Endothelial cell of umbilical vein (primary cell): ENCODE measurements around the gene SYNGR3. TPM values are rescaled to one million over a fixed set of nuclear protein-coding genes. Genes with fewer than 3 reads are reported as not detected.
A peak's percentile ranks its signal among the peaks of the same experiment; 100 is the strongest.

Source experiments
- BruUV-seq: library from RNA; stranded (reverse); fragments of 400-500 nt; replicated peaks from 2 replicates; lab custom pipeline; 2021; lab: Mats Ljungman, UMichigan
- CTCF ChIA-PET: fragments of 300-600, 350-600 bp; sonication (Branson Sonifier 250); formaldehyde crosslinking; loops from one replicate; lab custom pipeline; 2021; ENCODE audit warnings: antibody characterized with exemption, inconsistent platforms; lab: Charles Lee
- POLR2A ChIA-PET: fragments of 300-600, 350-600 bp; sonication (Branson Sonifier 250); formaldehyde crosslinking; loops from one replicate; lab custom pipeline; 2021; ENCODE audit warnings: antibody characterized with exemption, inconsistent platforms; lab: Charles Lee
- DNase-seq: peaks from one replicate; pipeline ENCODE4 v3.0.0-alpha.2; 2011; ENCODE audit warnings: low read depth, low spot score
- FAIRE-seq: peaks from 2 replicates; lab custom pipeline; 2011; peaks lifted over from hg19 to GRCh38; lab: Jason Lieb, UNC
- H2AFZ ChIP-seq: 2 replicates; pipeline ENCODE4 v1.6.0; 2012; ENCODE audit warnings: low read depth, low read length, control low read depth, inconsistent platforms
- H3K27ac ChIP-seq: 2 replicates; pipeline ENCODE4 v1.5.1; 2011; ENCODE audit warnings: low read depth, mild to moderate bottlenecking, control low read depth, low read length, moderate library complexity; ENCODE audit not compliant: insufficient read depth
- H3K27me3 ChIP-seq, 2 experiments: 2 replicates each; pipeline versions ENCODE4 v1.6.0 to v1.6.1; 2011; ENCODE audit warnings: low read length in 2 of 2, mixed read lengths in 1 of 2; ENCODE audit not compliant: control insufficient read depth in 2 of 2, insufficient read depth in 2 of 2
- H3K36me3 ChIP-seq, 2 experiments: 2 replicates in 1 of 2; 3 replicates in 1 of 2; pipeline ENCODE4 v1.5.1; 2011; ENCODE audit warnings: low read length in 2 of 2, mild to moderate bottlenecking in 1 of 2, moderate library complexity in 1 of 2; ENCODE audit not compliant: control insufficient read depth in 2 of 2, insufficient read depth in 2 of 2; ENCODE audit errors: extremely low read depth in 1 of 2
- H3K4me1 ChIP-seq: 3 replicates; pipeline ENCODE4 v1.5.1; 2011; ENCODE audit warnings: mild to moderate bottlenecking, low read length; ENCODE audit not compliant: control insufficient read depth, insufficient read depth; ENCODE audit errors: extremely low read depth
- H3K4me2 ChIP-seq: 2 replicates; pipeline ENCODE4 v1.6.1; 2011; ENCODE audit warnings: low read length, control low read depth, mixed read lengths; ENCODE audit not compliant: insufficient read depth
- H3K4me3 ChIP-seq, 3 experiments: fragments of 200-600 bp in 1 of 3; sonication (generic), shearing (Covaris generic) in 1 of 3; replicated peaks in 1 of 3; 2 replicates each; pipeline ENCODE4 v1.5.1; 2011 to 2016; ENCODE audit warnings: control low read depth in 3 of 3, low read length in 3 of 3, mild to moderate bottlenecking in 2 of 3, inconsistent platforms in 1 of 3, low read depth in 1 of 3, moderate library complexity in 1 of 3; ENCODE audit not compliant: insufficient read depth in 1 of 3
- H3K79me2 ChIP-seq: 2 replicates; pipeline ENCODE4 v1.6.0; 2012; ENCODE audit warnings: low read length, inconsistent platforms; ENCODE audit not compliant: control insufficient read depth, insufficient read depth
- H3K9ac ChIP-seq: replicated peaks from 2 replicates; pipeline ENCODE3; 2011; ENCODE audit warnings: low read length, control low read depth; ENCODE audit not compliant: insufficient read depth; ENCODE audit errors: extremely low read depth
- H3K9me1 ChIP-seq: replicated peaks from 3 replicates; pipeline ENCODE4 v1.6.0; 2011; ENCODE audit warnings: mild to moderate bottlenecking, low read length; ENCODE audit not compliant: control insufficient read depth, insufficient read depth; ENCODE audit errors: extremely low read depth
- H3K9me3 ChIP-seq: replicated peaks from 2 replicates; pipeline ENCODE4 v1.5.1; 2012; ENCODE audit warnings: low read length, inconsistent platforms; ENCODE audit not compliant: control insufficient read depth, insufficient read depth
- H4K20me1 ChIP-seq: replicated peaks from 2 replicates; pipeline ENCODE3; 2011; ENCODE audit warnings: mild to moderate bottlenecking, low read length; ENCODE audit not compliant: control insufficient read depth, insufficient read depth; ENCODE audit errors: extremely low read depth
- CTCF ChIP-seq, 2 donors: IDR thresholded peaks; 1 replicate in 1 of 2; 2 replicates in 1 of 2; pipeline ENCODE4 v1.5.1; 2011; ENCODE audit warnings: low read length in 2 of 2, mild to moderate bottlenecking in 2 of 2, moderate library complexity in 2 of 2, control low read depth in 1 of 2, inconsistent platforms in 1 of 2, low read depth in 1 of 2; ENCODE audit not compliant: insufficient read depth in 1 of 2; ENCODE audit errors: extremely low read depth in 1 of 2
- EZH2 ChIP-seq: IDR thresholded peaks from 2 replicates; pipeline ENCODE4 v1.6.1; 2012; ENCODE audit warnings: borderline replicate concordance, low read depth, mild to moderate bottlenecking, moderate library complexity, low read length, inconsistent platforms; ENCODE audit not compliant: severe bottlenecking
- FOS ChIP-seq: IDR thresholded peaks from 2 replicates; pipeline ENCODE4 v1.6.1; 2011; ENCODE audit warnings: mild to moderate bottlenecking, low read length, moderate library complexity, borderline replicate concordance; ENCODE audit not compliant: insufficient read depth
- GATA2 ChIP-seq: IDR thresholded peaks from 2 replicates; pipeline ENCODE4 v1.7.0; 2011; ENCODE audit warnings: low read depth, mild to moderate bottlenecking, moderate library complexity, mixed read lengths, low read length; ENCODE audit not compliant: insufficient read length, insufficient read depth
- JUN ChIP-seq: IDR thresholded peaks from 2 replicates; pipeline ENCODE4 v1.6.1; 2011; ENCODE audit warnings: borderline replicate concordance, low read depth; ENCODE audit not compliant: insufficient read length, insufficient read depth
- MAX ChIP-seq: IDR thresholded peaks from 2 replicates; pipeline ENCODE4 v1.6.1; 2011; ENCODE audit not compliant: insufficient read depth, insufficient read length
- MYC ChIP-seq: IDR thresholded peaks from one replicate; pipeline ENCODE4 v1.6.1; 2011; ENCODE audit warnings: mild to moderate bottlenecking, low read depth, low read length
- POLR2A ChIP-seq: IDR thresholded peaks from 2 replicates; pipeline ENCODE4 v1.6.1; 2012; ENCODE audit warnings: low read depth, mild to moderate bottlenecking, control low read depth, low read length
- POLR2AphosphoS5 ChIP-seq: IDR thresholded peaks from 2 replicates; pipeline ENCODE4 v1.6.1; 2012; ENCODE audit warnings: low read depth, mild to moderate bottlenecking, control low read depth, low read length, moderate library complexity; ENCODE audit not compliant: insufficient read depth
- dilution Hi-C: fragments of 300-500 bp; cut with MboI; formaldehyde crosslinking; loops from one replicate; pipeline ENCODE4 v1.15.0; 2019; ENCODE audit warnings: low sequenced_read_pairs; ENCODE audit not compliant: extremely low pct_ligation_motif_present
- intact Hi-C: fragments of 100-400 bp; cut with micrococcal nuclease; formaldehyde crosslinking; loops from one replicate; pipeline ENCODE4 v1.10.0; 2022
- polyA plus RNA-seq, 4 experiments: library from polyadenylated mRNA; depleted of rRNA in 3 of 4; stranded (reverse) in 3 of 4; unstranded in 1 of 4; fragments of >200 nt; gene quantifications; 2 replicates each; pipeline versions ENCODE4 v1.2.1 to v1.2.3, GENCODE V29; 2011 to 2012; ENCODE audit warnings: missing spikeins in 1 of 4
- total RNA-seq: library from RNA; stranded (reverse); gene quantifications from 2 replicates; pipeline ENCODE4 v1.2.3, GENCODE V29; 2021

Gene SYNGR3
- total and polyA plus RNA-seq, 2 donors (not counting 3 experiments of a cell fraction or from before 2014, with no cell fraction given): 0.95 to 1.4 TPM

GRCh38 chr16:1964506-1965395 is 25.0 kb upstream of the SYNGR3 start, which contains the start of gene RPS2:
Gene RPS2 (minus strand): TSS chr16:1964826. CDS start chr16:1964625, 201 bp downstream.
- Histone ChIP-seq H3K36me3 (peaks cover 8 to 17% of the 10 kb centered on the region in 2 experiments), H3K4me1 (peaks cover 27% of the 10 kb centered on the region), H3K4me3 (peak within 1 kb of the TSS; percentile 85 to 95 (median 89)), H3K9me3 (no peaks in the 10 kb centered on the region), H3K79me2 (peaks cover 47% of the 10 kb centered on the region), H4K20me1 (no peaks in the 10 kb centered on the region), H3K9me1 (no peaks in the 10 kb centered on the region), H3K27ac (peak within 1 kb of the TSS; percentile 76), H3K9ac (peak within 1 kb of the TSS; percentile 92), H2AFZ (peak within 1 kb of the TSS; percentile 9), H3K27me3 (no peaks in the 10 kb centered on the region), H3K4me2 (peak within 1 kb of the TSS; percentile 95)
- TF ChIP-seq EZH2 (no peak), GATA2 (no peak), POLR2A (peak; percentile 100), CTCF (IDR thresholded peaks at IDR 0.05; ENCODE audit: extremely low read depth in 1 of 2, insufficient read depth in 1 of 2, low read depth in 1 of 2, low read length in 2 of 2) (no peak), JUN (no peak), MAX (peak; percentile 81), POLR2AphosphoS5 (peak; percentile 100), FOS (peak; percentile 10), MYC (peak; percentile 83)
- DNase-seq (peak; percentile 99), FAIRE-seq (peak; percentile 98)
- intact Hi-C loops (loop anchor here (2.0 kb wide), 1 partner anchor 44 kb away; the partner anchor contains the start of gene ZNF598), dilution Hi-C loops (no loop called here)
- CTCF ChIA-PET: interaction anchor here (0.9 to 1.6 kb wide), 4 partner anchors 12 to 176 kb away, joined by 3 to 7 read pairs (median 4); partner anchors contain the start of gene GFER
- POLR2A ChIA-PET: interaction anchor here (0.6 to 1.4 kb wide), 14 partner anchors 9 to 544 kb away, joined by 3 to 11 read pairs (median 4); partner anchors contain the start of genes MSRB1, NTHL1, NUBP2 and SPSB3
- BruUV-seq: TSS peak; percentile 89
